Measurements from ENCODE around the gene CCSAP.
A peak's percentile ranks its signal among the peaks of the same experiment; 100 is the strongest.
"Not testable (repeated sequence)": the region's sequence is repeated elsewhere in the genome, so short reads cannot be mapped to it uniquely, and the experiment has no call there.

CCSAP gene

GRCh38 chr1:229297746-229298145 is 45.1 kb downstream of the CCSAP start:
- no peak for TF ChIP-seq POLR2AphosphoS5 (IDR thresholded peaks at IDR 0.05; ENCODE audit: low read depth, low read length)
- TF ChIP-seq TAF1 (IDR thresholded peaks at IDR 0.05; ENCODE audit: borderline replicate concordance, low read depth, low read length) = no peak
- TF ChIP-seq POLR2A (IDR thresholded peaks at IDR 0.05; ENCODE audit: low read depth, low read length) = no peak
- no peak for FAIRE-seq
- DNase-seq (ENCODE audit: insufficient read length) = no peak

GRCh38 chr1:229296541-229296941 is 46.3 kb downstream of the CCSAP start:
- no peak for FAIRE-seq
- TF ChIP-seq POLR2A (IDR thresholded peaks at IDR 0.05; ENCODE audit: low read depth, low read length) (no peak), POLR2AphosphoS5 (IDR thresholded peaks at IDR 0.05; ENCODE audit: low read depth, low read length) (no peak), TAF1 (IDR thresholded peaks at IDR 0.05; ENCODE audit: borderline replicate concordance, low read depth, low read length) (no peak)
- DNase-seq (ENCODE audit: insufficient read length) = no peak

GRCh38 chr1:229295745-229296144 is 47.1 kb downstream of the CCSAP start:
- TF ChIP-seq POLR2AphosphoS5 (IDR thresholded peaks at IDR 0.05; ENCODE audit: low read depth, low read length) (no peak), POLR2A (IDR thresholded peaks at IDR 0.05; ENCODE audit: low read depth, low read length) (no peak), TAF1 (IDR thresholded peaks at IDR 0.05; ENCODE audit: borderline replicate concordance, low read depth, low read length) (no peak)
- no peak for FAIRE-seq
- no peak for DNase-seq (ENCODE audit: insufficient read length)

GRCh38 chr1:229293528-229294204 is 49.2 kb downstream of the CCSAP start:
- TF ChIP-seq TAF1 (IDR thresholded peaks at IDR 0.05; ENCODE audit: borderline replicate concordance, low read depth, low read length) (no peak), POLR2A (IDR thresholded peaks at IDR 0.05; ENCODE audit: low read depth, low read length) (no peak), POLR2AphosphoS5 (IDR thresholded peaks at IDR 0.05; ENCODE audit: low read depth, low read length) (no peak)
- FAIRE-seq (no peak), DNase-seq (ENCODE audit: insufficient read length) (no peak)

GRCh38 chr1:229291686-229292085 is 51.2 kb downstream of the CCSAP start:
- DNase-seq (ENCODE audit: insufficient read length) = not testable (repeated sequence)

GRCh38 chr1:229288516-229288915 is 54.3 kb downstream of the CCSAP start:
- DNase-seq (ENCODE audit: insufficient read length) (no peak), FAIRE-seq (no peak)
- TF ChIP-seq POLR2AphosphoS5 (IDR thresholded peaks at IDR 0.05; ENCODE audit: low read depth, low read length) = no peak
- TF ChIP-seq POLR2A (IDR thresholded peaks at IDR 0.05; ENCODE audit: low read depth, low read length) = no peak
- no peak for TF ChIP-seq TAF1 (IDR thresholded peaks at IDR 0.05; ENCODE audit: borderline replicate concordance, low read depth, low read length)

More at GRCh38 chr1:229291686-229292085, 51.2 kb downstream of the CCSAP start:
- not testable (repeated sequence) for FAIRE-seq

GRCh38 chr1:229287267-229287666 is 55.6 kb downstream of the CCSAP start:
- DNase-seq (ENCODE audit: insufficient read length) (no peak), FAIRE-seq (no peak)
- TF ChIP-seq TAF1 (IDR thresholded peaks at IDR 0.05; ENCODE audit: borderline replicate concordance, low read depth, low read length) (no peak), POLR2AphosphoS5 (IDR thresholded peaks at IDR 0.05; ENCODE audit: low read depth, low read length) (no peak), POLR2A (IDR thresholded peaks at IDR 0.05; ENCODE audit: low read depth, low read length) (no peak)

- TF ChIP-seq TAF1 (IDR thresholded peaks at IDR 0.05; ENCODE audit: borderline replicate concordance, low read depth, low read length) = no peak
- TF ChIP-seq POLR2A (IDR thresholded peaks at IDR 0.05; ENCODE audit: low read depth, low read length) = no peak
- TF ChIP-seq POLR2AphosphoS5 (IDR thresholded peaks at IDR 0.05; ENCODE audit: low read depth, low read length) = no peak
- FAIRE-seq (no peak), DNase-seq (ENCODE audit: insufficient read length) (no peak)
Observed at GRCh38 chr1:229286099-229286766, 56.6 kb downstream of the CCSAP start.

- TF ChIP-seq POLR2A (IDR thresholded peaks at IDR 0.05; ENCODE audit: low read depth, low read length) (no peak), POLR2AphosphoS5 (IDR thresholded peaks at IDR 0.05; ENCODE audit: low read depth, low read length) (no peak), TAF1 (IDR thresholded peaks at IDR 0.05; ENCODE audit: borderline replicate concordance, low read depth, low read length) (no peak)
- peak; percentile 42 for FAIRE-seq
- no peak for DNase-seq (ENCODE audit: insufficient read length)
Observed at GRCh38 chr1:229285440-229285839, 57.4 kb downstream of the CCSAP start.

- TF ChIP-seq POLR2A (IDR thresholded peaks at IDR 0.05; ENCODE audit: low read depth, low read length) = no peak
- no peak for TF ChIP-seq POLR2AphosphoS5 (IDR thresholded peaks at IDR 0.05; ENCODE audit: low read depth, low read length)
- TF ChIP-seq TAF1 (IDR thresholded peaks at IDR 0.05; ENCODE audit: borderline replicate concordance, low read depth, low read length) = no peak
- DNase-seq (ENCODE audit: insufficient read length) (no peak), FAIRE-seq (no peak)
Observed at GRCh38 chr1:229284887-229285286, 58.0 kb downstream of the CCSAP start.

GRCh38 chr1:229283183-229283611 is 59.6 kb downstream of the CCSAP start:
- FAIRE-seq = no peak
- DNase-seq (ENCODE audit: insufficient read length) = no peak
- TF ChIP-seq POLR2A (IDR thresholded peaks at IDR 0.05; ENCODE audit: low read depth, low read length) = no peak
- no peak for TF ChIP-seq TAF1 (IDR thresholded peaks at IDR 0.05; ENCODE audit: borderline replicate concordance, low read depth, low read length)
- no peak for TF ChIP-seq POLR2AphosphoS5 (IDR thresholded peaks at IDR 0.05; ENCODE audit: low read depth, low read length)

- DNase-seq (ENCODE audit: insufficient read length) (no peak), FAIRE-seq (peak; percentile 38)
- no peak for TF ChIP-seq POLR2AphosphoS5 (IDR thresholded peaks at IDR 0.05; ENCODE audit: low read depth, low read length)
- no peak for TF ChIP-seq POLR2A (IDR thresholded peaks at IDR 0.05; ENCODE audit: low read depth, low read length)
- no peak for TF ChIP-seq TAF1 (IDR thresholded peaks at IDR 0.05; ENCODE audit: borderline replicate concordance, low read depth, low read length)
Observed at GRCh38 chr1:229282295-229282823, 60.5 kb downstream of the CCSAP start.
